GM12891 (cell line): ENCODE data around the gene ECE2.

Experiments
- POLR2A ChIP-seq: IDR thresholded peaks from 2 replicates; pipeline ENCODE4 v1.6.1; 2011; ENCODE audit warnings: low read depth, low read length, control low read depth
- POLR2AphosphoS5 ChIP-seq: IDR thresholded peaks from 2 replicates; pipeline ENCODE4 v1.6.1; 2011; ENCODE audit warnings: low read depth, low read length, control low read depth
- SPI1 ChIP-seq: IDR thresholded peaks from 2 replicates; pipeline ENCODE4 v1.6.1; 2011; ENCODE audit warnings: low read depth, low read length, control low read depth
- TAF1 ChIP-seq: IDR thresholded peaks from 2 replicates; pipeline ENCODE4 v1.6.1; 2011; ENCODE audit warnings: low read depth, low read length, control low read depth

DNA sequence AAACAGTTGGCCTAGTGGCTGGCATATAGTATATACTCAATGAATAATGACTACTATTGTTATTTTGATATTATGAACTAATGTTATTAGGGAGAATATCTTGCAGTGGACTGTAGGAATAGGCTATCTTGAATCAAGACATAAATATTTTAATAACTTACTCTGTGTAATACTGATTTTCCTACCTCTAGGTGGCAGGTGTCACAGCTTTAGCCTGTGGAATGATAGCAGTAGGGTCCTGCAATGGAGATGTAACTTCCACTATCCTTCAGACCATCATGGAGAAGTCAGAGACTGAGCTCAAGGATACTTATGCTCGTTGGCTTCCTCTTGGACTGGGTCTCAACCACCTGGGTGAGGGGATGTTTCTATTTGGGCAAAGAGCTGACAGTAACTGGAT lies 29.8 kb downstream of the ECE2 start:
- TF ChIP-seq POLR2AphosphoS5 (no peak), POLR2A (no peak), SPI1 (no peak), TAF1 (no peak)
